Ascending aorta (tissue), 2 donors: Measurements from ENCODE around the gene MEIS2. TPM values are rescaled to one million over a fixed set of nuclear protein-coding genes. Genes with fewer than 3 reads are reported as not detected.

Source experiments
- DNase-seq, 2 donors: peaks; one replicate each; pipeline ENCODE4 v3.0.0-alpha.2; 2019; ENCODE audit warnings: low spot score in 2 of 2
- H3K27ac ChIP-seq, 2 donors: fragments of 200-600 bp; sonication (generic); one replicate each; pipeline ENCODE4 v1.5.1; 2016 to 2017; ENCODE audit warnings: mild to moderate bottlenecking in 1 of 2
- H3K27me3 ChIP-seq: fragments of 200-600 bp; sonication (generic); one replicate; pipeline ENCODE4 v1.5.1; 2017
- H3K36me3 ChIP-seq, 2 donors: fragments of 200-600 bp; sonication (generic); one replicate each; pipeline ENCODE4 v1.5.1; 2016
- H3K4me1 ChIP-seq, 2 donors: fragments of 200-600 bp; sonication (generic); one replicate each; pipeline ENCODE4 v1.5.1; 2016 to 2017; ENCODE audit warnings: mild to moderate bottlenecking in 1 of 2
- H3K4me3 ChIP-seq, 2 donors: fragments of 200-600 bp; sonication (generic); one replicate each; pipeline ENCODE4 v1.5.1; 2016 to 2017; ENCODE audit warnings: mild to moderate bottlenecking in 1 of 2
- H3K9me3 ChIP-seq, 2 donors: fragments of 200-600 bp; sonication (generic); one replicate each; pipeline ENCODE4 v1.5.1; 2016
- CTCF ChIP-seq, 3 experiments: fragments of 200-600 bp in 2 of 3; fragments of 450-650 bp in 1 of 3; sonication (generic) in 2 of 3; IDR thresholded peaks; one replicate each; pipeline ENCODE4 v1.5.1; 2016 to 2019; ENCODE audit warnings: antibody characterized with exemption in 3 of 3, mild to moderate bottlenecking in 1 of 3, moderate library complexity in 1 of 3
- intact Hi-C: fragments of 100-400 bp; cut with DNase I; formaldehyde crosslinking; loops from one replicate; pipeline ENCODE4 v1.15.1; 2023
- total RNA-seq: library from RNA; depleted of rRNA; stranded (reverse); fragments of >200 nt; gene quantifications from one replicate; pipeline ENCODE4 v1.1.0, GENCODE V29; 2016

The MEIS2 gene
- total RNA-seq, 1 donor from 2014 or later, result 11.5 TPM

GRCh38 chr15:37058316-37058985 lies 41.9 kb downstream of the MEIS2 start:
- Histone ChIP-seq H3K27me3 (no peaks in the 10 kb centered on the region), H3K36me3 (peaks cover 0 to 3% of the 10 kb centered on the region in 2 donors), H3K4me1 (peaks cover 3 to 10% of the 10 kb centered on the region in 2 donors), H3K27ac (peak overlapping the region; percentile 2 to 12), H3K9me3 (no peaks in the 10 kb centered on the region), H3K4me3 (no peak overlapping the region)
- intact Hi-C loops, result no loop called here
- no peak for TF ChIP-seq CTCF (IDR thresholded peaks at IDR 0.05)
- DNase-seq, result no peak

- Histone ChIP-seq H3K27me3 (no peaks in the 10 kb centered on the region), H3K9me3 (no peaks in the 10 kb centered on the region), H3K4me1 (peaks cover 3 to 12% of the 10 kb centered on the region in 2 donors), H3K36me3 (peaks cover 0 to 3% of the 10 kb centered on the region in 2 donors), H3K4me3 (no peak overlapping the region), H3K27ac (peak overlapping the region in 1 of 2 donors; percentile 2)
- TF ChIP-seq CTCF (IDR thresholded peaks at IDR 0.05), result no peak
- DNase-seq, result no peak
- intact Hi-C loops, result no loop called here
Observed at GRCh38 chr15:37057831-37058230, 42.5 kb downstream of the MEIS2 start.

- no peak for TF ChIP-seq CTCF (IDR thresholded peaks at IDR 0.05)
- Histone ChIP-seq H3K36me3 (peaks cover 0 to 3% of the 10 kb centered on the region in 2 donors), H3K4me1 (peaks cover 3 to 12% of the 10 kb centered on the region in 2 donors), H3K9me3 (no peaks in the 10 kb centered on the region), H3K4me3 (no peak overlapping the region), H3K27me3 (no peaks in the 10 kb centered on the region), H3K27ac (no peak overlapping the region)
- no peak for DNase-seq
- intact Hi-C loops, result no loop called here
Observed at GRCh38 chr15:37057256-37057655, 43.1 kb downstream of the MEIS2 start.

- Histone ChIP-seq H3K27ac (peak overlapping the region in 1 of 2 donors; percentile 16), H3K4me3 (no peak overlapping the region), H3K27me3 (no peaks in the 10 kb centered on the region)
Observed at GRCh38 chr15:37056177-37057121, 43.9 kb downstream of the MEIS2 start.

GRCh38 chr15:37055481-37055880 lies 44.9 kb downstream of the MEIS2 start:
- no peak overlapping the region for H3K27ac ChIP-seq

More at GRCh38 chr15:37056177-37057121, 43.9 kb downstream of the MEIS2 start:
- Histone ChIP-seq H3K9me3 (no peaks in the 10 kb centered on the region), H3K36me3 (peaks cover 0 to 3% of the 10 kb centered on the region in 2 donors), H3K4me1 (peaks cover 3 to 12% of the 10 kb centered on the region in 2 donors)
- no peak for DNase-seq
- intact Hi-C loops, result no loop called here
- no peak for TF ChIP-seq CTCF (IDR thresholded peaks at IDR 0.05)

More at GRCh38 chr15:37055481-37055880, 44.9 kb downstream of the MEIS2 start:
- Histone ChIP-seq H3K27me3 (no peaks in the 10 kb centered on the region), H3K4me3 (no peak overlapping the region), H3K9me3 (no peaks in the 10 kb centered on the region), H3K36me3 (peaks cover 0 to 3% of the 10 kb centered on the region in 2 donors), H3K4me1 (peaks cover 3 to 12% of the 10 kb centered on the region in 2 donors)
- no peak for DNase-seq
- TF ChIP-seq CTCF (IDR thresholded peaks at IDR 0.05), result no peak
- intact Hi-C loops, result no loop called here
